ENCODE data around the gene DHRS3. TPM values are rescaled to one million over a fixed set of nuclear protein-coding genes. Genes with fewer than 3 reads are reported as not detected.

DHRS3 gene
- polyA plus RNA-seq, 1 of the 3 experiments (the other 2 are of a cell fraction): 44.8 TPM

DNA sequence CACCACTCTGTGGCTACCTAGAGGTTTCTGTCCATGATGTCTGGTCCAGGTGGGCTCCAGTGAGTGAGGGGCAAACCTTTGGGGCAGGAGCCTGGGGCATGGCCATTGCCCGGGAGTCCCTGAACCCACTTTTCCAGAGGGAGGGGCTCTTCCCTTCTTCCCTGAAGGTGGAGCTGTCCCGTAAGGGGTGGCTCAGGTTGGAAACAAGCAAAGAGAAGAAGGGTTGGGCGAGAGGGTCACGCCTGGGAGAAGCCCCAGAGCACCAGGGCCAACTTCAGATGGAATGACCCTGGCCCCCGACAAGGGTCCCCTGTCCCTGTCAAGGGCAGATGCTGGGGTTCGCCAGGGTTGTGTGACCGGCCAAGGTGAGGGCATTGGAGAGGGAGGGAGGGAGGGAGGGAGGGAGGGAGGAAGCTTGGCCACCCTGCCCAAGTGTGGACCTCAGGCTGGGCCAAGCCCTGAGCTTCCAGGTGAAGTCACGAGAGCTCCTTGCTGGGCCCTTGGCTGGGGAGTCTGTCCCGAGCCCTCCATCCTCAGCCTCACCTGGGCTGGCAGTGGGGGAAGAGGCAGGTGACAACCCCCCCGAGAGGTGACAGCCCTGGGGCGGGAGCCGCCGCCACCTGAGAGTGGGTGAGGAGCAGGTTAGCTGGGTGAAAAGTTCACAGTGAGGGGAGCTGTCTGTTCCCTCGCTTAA, 69.6 kb downstream of the DHRS3 start:
- Histone ChIP-seq H4K20me1 (ENCODE audit: insufficient read depth) (no peaks in the 10 kb centered on the region), H3K9ac (no peak overlapping the region), H3K9me3 (no peaks in the 10 kb centered on the region), H3K27ac (ENCODE audit: low read depth in 2 of 2, low read length in 1 of 2) (peak overlapping the region in 1 of 2 experiments; percentile 76; a peak in 1 of 4 replicates), H3K4me2 (no peak overlapping the region), H3F3A (replicated peaks; ENCODE audit: insufficient read depth) (peaks cover 11% of the 10 kb centered on the region), H3K27me3 (ENCODE audit: insufficient read depth) (no peaks in the 10 kb centered on the region), H3K79me2 (ENCODE audit: insufficient read depth) (no peaks in the 10 kb centered on the region), H3K4me1 (ENCODE audit: control insufficient read depth in 1 of 2, insufficient read depth in 2 of 2, low read depth in 1 of 2, low read length in 1 of 2) (peaks cover 9 to 25% of the 10 kb centered on the region in 2 experiments; a peak in 3 of 4 replicates), H3K9me2 (no peaks in the 10 kb centered on the region), H3K4me3 (ENCODE audit: low read depth in 2 of 2, low read length in 1 of 2) (no peak overlapping the region), H3K36me3 (replicated peaks in 1 of 2; ENCODE audit: control insufficient read depth in 1 of 2, insufficient read depth in 2 of 2, low read length in 1 of 2) (no peaks in the 10 kb centered on the region), H2AFZ (ENCODE audit: low read depth) (no peak overlapping the region)
- WGBS (ENCODE audit: low lambda C conversion rate): 94% methylated on average over 11 of the region's 14 CpGs
- DNase-seq: peak; percentile 18
- ChIA-PET POLR2A (no interaction called here), CTCF (no interaction called here)
- TF ChIP-seq NRF1 (IDR thresholded peaks at IDR 0.05; ENCODE audit: low read depth, low read length): no peak
- no peak for TF ChIP-seq EP300 (IDR thresholded peaks at IDR 0.05; ENCODE audit: borderline replicate concordance in 1 of 2, low read depth in 1 of 2, low read length in 1 of 2)
- TF ChIP-seq, protein P1, sequence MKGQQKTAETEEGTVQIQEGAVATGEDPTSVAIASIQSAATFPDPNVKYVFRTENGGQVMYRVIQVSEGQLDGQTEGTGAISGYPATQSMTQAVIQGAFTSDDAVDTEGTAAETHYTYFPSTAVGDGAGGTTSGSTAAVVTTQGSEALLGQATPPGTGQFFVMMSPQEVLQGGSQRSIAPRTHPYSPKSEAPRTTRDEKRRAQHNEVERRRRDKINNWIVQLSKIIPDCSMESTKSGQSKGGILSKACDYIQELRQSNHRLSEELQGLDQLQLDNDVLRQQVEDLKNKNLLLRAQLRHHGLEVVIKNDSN (IDR thresholded peaks at IDR 0.05; ENCODE audit: borderline replicate concordance, low read depth): no peak
- TF ChIP-seq TCF12 (IDR thresholded peaks at IDR 0.05): no peak
- TF ChIP-seq RFX5 (IDR thresholded peaks at IDR 0.05; ENCODE audit: low read length): no peak
- TF ChIP-seq NFIC (IDR thresholded peaks at IDR 0.05; ENCODE audit: borderline replicate concordance): no peak
- TF ChIP-seq SMC3 (IDR thresholded peaks at IDR 0.05; ENCODE audit: low read depth, low read length): no peak
- TF ChIP-seq MAX (IDR thresholded peaks at IDR 0.05; ENCODE audit: low read depth): no peak
- TF ChIP-seq, protein P2, sequence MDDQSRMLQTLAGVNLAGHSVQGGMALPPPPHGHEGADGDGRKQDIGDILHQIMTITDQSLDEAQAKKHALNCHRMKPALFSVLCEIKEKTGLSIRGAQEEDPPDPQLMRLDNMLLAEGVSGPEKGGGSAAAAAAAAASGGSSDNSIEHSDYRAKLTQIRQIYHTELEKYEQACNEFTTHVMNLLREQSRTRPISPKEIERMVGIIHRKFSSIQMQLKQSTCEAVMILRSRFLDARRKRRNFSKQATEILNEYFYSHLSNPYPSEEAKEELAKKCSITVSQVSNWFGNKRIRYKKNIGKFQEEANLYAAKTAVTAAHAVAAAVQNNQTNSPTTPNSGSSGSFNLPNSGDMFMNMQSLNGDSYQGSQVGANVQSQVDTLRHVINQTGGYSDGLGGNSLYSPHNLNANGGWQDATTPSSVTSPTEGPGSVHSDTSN (IDR thresholded peaks at IDR 0.05): no peak

GRCh38 chr1:12547586-12548225, 70.3 kb downstream of the DHRS3 start:
- TF ChIP-seq RCOR1 (IDR thresholded peaks at IDR 0.05; ENCODE audit: low read length) (no peak), ELF1 (IDR thresholded peaks at IDR 0.05) (no peak), NRF1 (IDR thresholded peaks at IDR 0.05; ENCODE audit: low read depth, low read length) (no peak), TAF1 (IDR thresholded peaks at IDR 0.05; ENCODE audit: borderline replicate concordance, low read depth, low read length) (no peak), GABPA (IDR thresholded peaks at IDR 0.05; ENCODE audit: low read depth) (no peak)
- TF ChIP-seq, protein P2 (IDR thresholded peaks at IDR 0.05): no peak
- no peaks in the 10 kb centered on the region for H3K79me2 ChIP-seq (ENCODE audit: insufficient read depth)

More at GRCh38 chr1:12547586-12548225, 70.3 kb downstream of the DHRS3 start:
- Histone ChIP-seq H3K9me3 (no peaks in the 10 kb centered on the region), H3K4me1 (ENCODE audit: control insufficient read depth in 1 of 2, insufficient read depth in 2 of 2, low read depth in 1 of 2, low read length in 1 of 2) (peaks cover 9 to 18% of the 10 kb centered on the region in 2 experiments; a peak in 3 of 4 replicates), H4K20me1 (ENCODE audit: insufficient read depth) (no peaks in the 10 kb centered on the region), H3K9ac (no peak overlapping the region), H3K4me3 (ENCODE audit: low read depth in 2 of 2, low read length in 1 of 2) (no peak overlapping the region), H3K27me3 (ENCODE audit: insufficient read depth) (no peaks in the 10 kb centered on the region), H2AFZ (ENCODE audit: low read depth) (no peak overlapping the region), H3K4me2 (no peak overlapping the region), H3K27ac (ENCODE audit: low read depth in 2 of 2, low read length in 1 of 2) (no peak overlapping the region), H3F3A (replicated peaks; ENCODE audit: insufficient read depth) (peaks cover 11% of the 10 kb centered on the region), H3K9me2 (no peaks in the 10 kb centered on the region), H3K36me3 (replicated peaks in 1 of 2; ENCODE audit: control insufficient read depth in 1 of 2, insufficient read depth in 2 of 2, low read length in 1 of 2) (no peaks in the 10 kb centered on the region)
- ChIA-PET CTCF (no interaction called here), POLR2A (no interaction called here)
- DNase-seq: no peak
- 92% methylated on average over 11 of the region's 20 CpGs for WGBS (ENCODE audit: low lambda C conversion rate)
